Loucy (cell line): Measurements from ENCODE around the gene NAB2.

Experiments used
- EZH2phosphoT487 ChIP-seq: fragments of 200-600 bp; IDR thresholded peaks from 2 replicates; pipeline ENCODE4 v1.6.1; 2018; ENCODE audit warnings: antibody characterized with exemption, mild to moderate bottlenecking, moderate library complexity, borderline replicate concordance
- TF ChIP-seq, protein P1 (sequence below): fragments of 200-600 bp; sonication (generic); conservative IDR thresholded peaks from 2 replicates; pipeline ENCODE4 v1.5.1; 2014; ENCODE audit warnings: mild to moderate bottlenecking, antibody characterized with exemption, low read length

DNA sequence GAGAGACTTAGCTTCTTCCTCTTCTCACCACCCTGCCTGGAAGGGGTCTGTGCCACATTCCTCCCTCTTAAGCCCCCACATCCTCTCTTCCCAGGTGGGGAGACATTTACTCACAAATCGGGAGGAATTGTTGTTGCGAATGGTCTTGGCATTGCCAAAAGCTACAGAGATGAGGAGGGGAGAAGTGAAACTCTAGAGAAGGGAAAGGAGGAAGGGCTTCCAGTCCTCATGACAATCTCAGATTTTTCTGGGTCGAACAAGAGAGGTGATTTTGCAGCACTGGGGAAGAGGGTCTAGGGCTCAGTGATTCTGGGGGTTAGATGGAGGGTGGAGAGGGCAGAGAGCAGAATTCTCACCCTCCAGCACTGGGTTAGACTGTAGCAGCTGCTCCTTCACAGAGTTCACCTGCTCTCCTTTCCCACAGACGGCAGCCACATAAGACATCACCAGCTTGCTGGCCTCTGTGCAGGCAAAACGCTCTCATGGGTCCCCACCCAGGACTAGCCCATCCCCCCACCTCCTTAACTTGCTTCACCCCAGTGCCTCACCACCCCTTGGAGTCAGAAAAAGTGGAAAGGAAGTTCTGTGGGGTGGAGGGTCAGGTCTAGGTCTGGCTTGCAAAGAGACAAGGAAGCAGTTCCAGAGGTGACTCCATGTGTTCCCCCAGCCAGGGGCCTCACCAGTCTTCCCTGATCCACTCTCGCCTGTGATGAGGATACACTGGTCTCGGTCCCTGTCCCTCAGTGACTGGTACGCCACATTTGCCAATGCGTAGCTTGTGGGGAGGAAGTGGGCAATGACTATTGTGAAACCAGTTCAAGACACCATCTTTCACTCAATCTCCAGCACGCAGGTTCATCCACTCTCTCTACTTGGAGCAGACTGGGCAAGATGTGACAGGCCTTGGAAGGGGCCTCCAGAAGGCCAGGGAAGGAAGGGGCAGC lies 41.7 kb upstream of the NAB2 start:
- TF ChIP-seq, protein P1, sequence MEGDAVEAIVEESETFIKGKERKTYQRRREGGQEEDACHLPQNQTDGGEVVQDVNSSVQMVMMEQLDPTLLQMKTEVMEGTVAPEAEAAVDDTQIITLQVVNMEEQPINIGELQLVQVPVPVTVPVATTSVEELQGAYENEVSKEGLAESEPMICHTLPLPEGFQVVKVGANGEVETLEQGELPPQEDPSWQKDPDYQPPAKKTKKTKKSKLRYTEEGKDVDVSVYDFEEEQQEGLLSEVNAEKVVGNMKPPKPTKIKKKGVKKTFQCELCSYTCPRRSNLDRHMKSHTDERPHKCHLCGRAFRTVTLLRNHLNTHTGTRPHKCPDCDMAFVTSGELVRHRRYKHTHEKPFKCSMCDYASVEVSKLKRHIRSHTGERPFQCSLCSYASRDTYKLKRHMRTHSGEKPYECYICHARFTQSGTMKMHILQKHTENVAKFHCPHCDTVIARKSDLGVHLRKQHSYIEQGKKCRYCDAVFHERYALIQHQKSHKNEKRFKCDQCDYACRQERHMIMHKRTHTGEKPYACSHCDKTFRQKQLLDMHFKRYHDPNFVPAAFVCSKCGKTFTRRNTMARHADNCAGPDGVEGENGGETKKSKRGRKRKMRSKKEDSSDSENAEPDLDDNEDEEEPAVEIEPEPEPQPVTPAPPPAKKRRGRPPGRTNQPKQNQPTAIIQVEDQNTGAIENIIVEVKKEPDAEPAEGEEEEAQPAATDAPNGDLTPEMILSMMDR, result no peak
- no peak for TF ChIP-seq EZH2phosphoT487
